Neutrophil (primary cell): Measurements from ENCODE around the gene DEPDC1B.

Experiments used
- H3K27ac ChIP-seq: fragments of 200-600 bp; sonication (generic); 2 replicates; pipeline ENCODE4 v1.5.1; 2016; ENCODE audit warnings: mild to moderate bottlenecking, moderate library complexity
- H3K27me3 ChIP-seq: fragments of 200-600 bp; sonication (generic); 2 replicates; pipeline ENCODE4 v1.6.0; 2016; ENCODE audit warnings: mild to moderate bottlenecking
- H3K36me3 ChIP-seq: fragments of 200-600 bp; sonication (generic); 2 replicates; pipeline ENCODE4 v1.5.1; 2017
- H3K4me1 ChIP-seq, 2 experiments: fragments of 200-600 bp in 1 of 2; sonication (generic) in 1 of 2; 1 replicate in 1 of 2; 2 replicates in 1 of 2; pipeline versions ENCODE4 v1.5.1 to v1.6.1; 2013 to 2016; ENCODE audit warnings: low read depth in 1 of 2, low read length in 1 of 2, mild to moderate bottlenecking in 1 of 2, moderate library complexity in 1 of 2; ENCODE audit not compliant: control insufficient read depth in 1 of 2, insufficient read depth in 1 of 2
- H3K4me3 ChIP-seq, 2 experiments: fragments of 200-600 bp in 1 of 2; sonication (generic) in 1 of 2; 1 replicate in 1 of 2; 2 replicates in 1 of 2; pipeline ENCODE4 v1.5.1; 2013 to 2016; ENCODE audit warnings: low read depth in 1 of 2, low read length in 1 of 2, mild to moderate bottlenecking in 1 of 2, moderate library complexity in 1 of 2
- H3K9me3 ChIP-seq: fragments of 200-600 bp; sonication (generic); 2 replicates; pipeline ENCODE4 v1.5.1; 2016
- CTCF ChIP-seq: fragments of 200-600 bp; sonication (generic); IDR thresholded peaks from 2 replicates; pipeline ENCODE4 v1.5.1; 2016; ENCODE audit warnings: antibody characterized with exemption

DEPDC1B gene

GRCh38 chr5:60651872-60652620 is 47.9 kb downstream of the DEPDC1B start:
- Histone ChIP-seq H3K4me3 (no peak overlapping the region), H3K36me3 (no peaks in the 10 kb centered on the region), H3K27ac (no peak overlapping the region), H3K4me1 (peaks cover 0 to 3% of the 10 kb centered on the region in 2 experiments), H3K27me3 (no peaks in the 10 kb centered on the region), H3K9me3 (peaks cover 2% of the 10 kb centered on the region)
- TF ChIP-seq CTCF = no peak

- Histone ChIP-seq H3K4me3 (no peak overlapping the region), H3K27ac (no peak overlapping the region), H3K9me3 (no peaks in the 10 kb centered on the region), H3K4me1 (peaks cover 0 to 3% of the 10 kb centered on the region in 2 experiments), H3K36me3 (peaks cover 11% of the 10 kb centered on the region), H3K27me3 (no peaks in the 10 kb centered on the region)
- TF ChIP-seq CTCF = no peak
Measured at GRCh38 chr5:60649288-60649917, 50.6 kb downstream of the DEPDC1B start.

GRCh38 chr5:60648175-60648574 is 51.8 kb downstream of the DEPDC1B start:
- peaks cover 13% of the 10 kb centered on the region for H3K36me3 ChIP-seq
- H3K27me3 ChIP-seq = no peaks in the 10 kb centered on the region
- TF ChIP-seq CTCF = no peak

GRCh38 chr5:60640901-60641300 is 59.1 kb downstream of the DEPDC1B start:
- Histone ChIP-seq H3K9me3 (no peaks in the 10 kb centered on the region), H3K4me3 (no peak overlapping the region), H3K27me3 (no peaks in the 10 kb centered on the region), H3K27ac (no peak overlapping the region), H3K4me1 (no peaks in the 10 kb centered on the region), H3K36me3 (peaks cover 39% of the 10 kb centered on the region)
- no peak for TF ChIP-seq CTCF

More at GRCh38 chr5:60648175-60648574, 51.8 kb downstream of the DEPDC1B start:
- Histone ChIP-seq H3K27ac (no peak overlapping the region), H3K9me3 (no peaks in the 10 kb centered on the region), H3K4me1 (peaks cover 0 to 3% of the 10 kb centered on the region in 2 experiments), H3K4me3 (no peak overlapping the region)

- peaks cover 30% of the 10 kb centered on the region for H3K36me3 ChIP-seq
- TF ChIP-seq CTCF = no peak
- H3K4me1 ChIP-seq = no peaks in the 10 kb centered on the region
- no peaks in the 10 kb centered on the region for H3K9me3 ChIP-seq
- no peak overlapping the region for H3K4me3 ChIP-seq
- no peaks in the 10 kb centered on the region for H3K27me3 ChIP-seq
- H3K27ac ChIP-seq = no peak overlapping the region
Measured at GRCh38 chr5:60639544-60639943, 60.4 kb downstream of the DEPDC1B start.
